HT-29 (cell line): ENCODE measurements around the gene MED22. TPM values are rescaled to one million over a fixed set of nuclear protein-coding genes. Genes with fewer than 3 reads are reported as not detected.
"Not testable (repeated sequence)": the region's sequence is repeated elsewhere in the genome, so short reads cannot be mapped to it uniquely, and the experiment has no call there.

Source experiments
- DNase-seq: peaks from one replicate; pipeline ENCODE4 v3.0.0-alpha.2; 2015; ENCODE audit warnings: low spot score
- total RNA-seq: library from RNA; depleted of rRNA; stranded (reverse); fragments of >200 nt; shearing (Covaris generic); gene quantifications from 2 replicates; pipeline ENCODE4 v1.2.3, GENCODE V29; 2014

The MED22 gene
- total RNA-seq, 1 experiment from 2014 or later = 58.8 TPM

DNA sequence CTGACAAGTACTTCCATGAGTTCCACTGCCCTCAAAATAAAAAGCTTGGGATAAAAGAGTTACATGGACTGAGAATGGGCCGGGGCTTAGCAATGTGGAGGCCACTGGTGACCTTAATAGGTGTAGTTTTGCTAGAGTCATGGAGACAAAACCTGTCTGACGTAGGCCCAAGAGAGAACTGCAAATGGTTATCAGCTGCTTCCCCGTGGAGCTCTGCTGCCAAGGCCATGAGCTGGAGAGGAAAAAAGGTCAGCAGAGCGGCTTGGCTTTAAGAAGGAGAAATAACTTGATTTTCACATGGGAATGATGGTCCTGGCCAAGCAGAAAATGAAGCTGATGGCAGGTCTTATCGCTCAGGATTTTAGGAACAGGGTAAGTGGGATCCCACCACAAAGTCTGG lies 8.3 kb downstream of the MED22 start:
- DNase-seq = no peak

DNA sequence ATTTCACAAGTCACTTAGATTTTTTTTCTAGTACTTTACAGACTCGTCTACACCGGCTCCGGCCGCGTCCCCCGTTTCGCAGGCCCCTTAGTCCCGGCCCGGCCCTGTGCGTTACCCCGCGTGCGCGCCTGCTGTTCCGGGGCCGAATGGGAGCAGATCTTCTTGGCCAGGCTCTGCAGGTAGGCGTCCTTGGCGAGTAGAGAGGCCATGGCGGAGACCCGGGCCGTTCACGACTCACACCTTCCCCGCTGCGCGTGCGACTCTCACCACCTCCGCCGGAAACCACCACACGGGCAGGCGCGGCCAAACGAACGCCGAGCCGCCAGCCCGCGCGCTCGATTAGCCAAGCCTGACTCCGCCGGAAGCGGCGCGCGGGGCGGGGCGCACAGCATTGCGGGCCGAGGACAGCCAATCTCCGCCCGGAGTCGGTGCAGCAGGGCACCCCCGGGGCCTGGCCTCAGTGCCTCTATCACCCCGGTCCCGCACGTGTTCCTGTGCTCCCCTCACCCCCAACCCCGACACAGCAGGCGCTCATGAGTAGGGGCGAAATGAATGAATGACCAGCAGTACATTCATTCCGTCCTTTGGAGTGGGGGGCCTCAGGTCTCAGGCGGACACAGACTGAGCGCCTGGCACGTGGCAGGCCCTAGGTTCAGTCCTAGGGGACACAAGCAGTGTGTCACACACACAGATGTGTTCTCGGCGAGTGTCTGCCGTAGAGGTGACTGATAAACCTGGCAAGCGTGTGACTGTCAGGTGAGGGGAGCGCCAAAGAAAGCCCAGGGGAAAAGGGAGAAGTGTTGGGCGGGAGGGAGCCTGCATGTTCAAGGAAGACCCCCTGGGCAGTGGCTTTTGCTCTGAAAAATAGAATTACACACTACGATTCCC lies 11.8 kb downstream of the MED22 start, which contains the start of gene SURF6:
TSS of gene SURF6 (minus strand) at position 265 of the 888 bp plus-strand sequence. CDS start at position 209, 56 bp downstream.
- peak; percentile 90 for DNase-seq

DNA sequence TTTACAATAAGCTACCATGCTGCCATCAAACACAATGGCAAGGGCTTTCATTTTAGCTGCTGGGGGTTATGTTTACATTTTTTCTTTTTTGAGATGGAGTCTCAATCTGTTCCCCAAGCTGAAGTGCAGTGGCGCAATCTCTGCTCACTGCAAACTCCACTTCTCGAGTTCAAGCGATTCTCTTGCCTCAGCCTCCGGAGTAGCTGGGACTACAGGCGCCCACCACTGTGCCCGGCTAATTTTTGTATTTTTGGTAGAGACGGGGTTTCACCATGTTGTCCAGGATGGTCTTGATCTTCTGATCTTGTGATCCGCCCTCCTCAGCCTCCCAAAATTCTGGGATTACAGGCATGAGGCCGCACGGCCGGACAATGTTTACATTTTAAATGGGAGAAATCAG lies 13.0 kb downstream of the MED22 start:
- not testable (repeated sequence) for DNase-seq

DNA sequence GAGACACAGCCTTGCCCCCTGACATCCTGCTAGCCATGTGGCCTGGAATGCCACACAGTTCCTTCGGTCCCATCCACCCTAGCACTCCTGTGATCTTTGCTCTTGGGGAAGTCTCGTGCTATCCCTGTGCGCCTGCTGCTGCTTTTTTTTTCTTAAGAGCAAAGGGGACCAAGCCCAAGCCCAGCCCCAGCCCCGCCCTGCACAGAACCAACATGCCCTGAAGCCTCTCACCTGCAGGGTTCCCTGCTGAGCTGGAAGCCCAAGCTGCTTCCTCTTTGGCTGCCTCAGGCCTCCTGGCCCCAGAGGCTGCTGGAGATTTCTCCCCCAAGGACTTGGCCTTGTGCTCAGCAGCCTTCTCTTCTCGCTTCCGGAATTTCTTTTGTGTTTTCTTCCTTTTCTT lies 13.8 kb downstream of the MED22 start:
- no peak for DNase-seq

DNA sequence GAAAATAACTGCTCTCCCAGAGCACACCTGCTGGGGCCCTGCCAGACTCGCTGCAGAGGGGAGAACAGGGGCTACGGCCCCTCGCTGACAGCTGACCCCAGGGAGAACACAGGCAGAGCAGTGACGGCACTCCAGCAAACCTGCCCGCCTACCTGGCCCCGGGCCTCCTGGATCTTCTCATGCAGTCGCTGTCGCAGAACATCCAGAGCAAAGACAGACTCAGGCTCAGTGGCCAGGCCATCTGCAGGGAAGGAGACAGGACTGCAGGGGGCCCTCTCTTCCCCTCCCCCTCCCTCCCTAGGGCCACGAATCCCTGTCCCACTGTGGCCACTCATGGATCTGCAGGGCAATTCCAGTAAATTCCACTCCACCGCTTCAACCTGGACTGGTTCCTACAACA lies 14.4 kb downstream of the MED22 start:
- no peak for DNase-seq

DNA sequence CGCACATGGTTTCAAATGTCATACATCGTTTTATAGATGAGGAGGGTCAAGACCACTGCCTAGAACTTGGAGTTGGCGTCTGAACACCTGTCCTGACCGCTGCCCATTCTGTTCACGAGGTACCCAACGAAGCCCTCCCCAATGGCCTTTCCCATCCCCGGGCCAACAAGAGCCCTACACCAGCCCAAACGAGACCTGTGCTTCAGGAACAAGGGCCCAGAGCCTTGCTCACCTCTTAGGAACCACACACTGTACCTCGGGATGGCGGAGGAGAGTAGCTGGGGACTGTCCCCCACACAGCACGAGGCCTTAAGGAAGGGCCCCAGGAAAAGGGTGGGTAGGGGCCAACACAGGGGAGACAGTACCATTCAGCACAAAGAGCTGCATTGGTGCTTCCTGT lies 14.9 kb downstream of the MED22 start:
- no peak for DNase-seq

DNA sequence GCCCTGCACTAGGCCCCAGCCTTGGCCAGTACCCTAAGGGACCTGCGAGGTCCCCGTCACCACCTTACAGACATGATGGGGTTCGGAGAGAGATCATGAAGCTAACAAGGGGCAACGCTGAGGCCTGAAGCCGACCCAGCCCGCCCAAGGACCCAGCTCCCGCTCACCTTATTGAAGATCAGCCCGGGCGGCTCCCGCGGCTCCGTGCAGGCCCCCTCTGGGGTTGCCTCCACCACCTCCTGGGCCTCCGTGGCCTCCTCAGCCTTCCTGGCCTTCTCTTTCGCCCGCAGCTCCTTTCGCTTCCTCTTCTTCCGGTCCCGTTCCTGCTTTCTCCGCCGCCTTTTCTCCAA lies 15.6 kb downstream of the MED22 start:
- DNase-seq = no peak

DNA sequence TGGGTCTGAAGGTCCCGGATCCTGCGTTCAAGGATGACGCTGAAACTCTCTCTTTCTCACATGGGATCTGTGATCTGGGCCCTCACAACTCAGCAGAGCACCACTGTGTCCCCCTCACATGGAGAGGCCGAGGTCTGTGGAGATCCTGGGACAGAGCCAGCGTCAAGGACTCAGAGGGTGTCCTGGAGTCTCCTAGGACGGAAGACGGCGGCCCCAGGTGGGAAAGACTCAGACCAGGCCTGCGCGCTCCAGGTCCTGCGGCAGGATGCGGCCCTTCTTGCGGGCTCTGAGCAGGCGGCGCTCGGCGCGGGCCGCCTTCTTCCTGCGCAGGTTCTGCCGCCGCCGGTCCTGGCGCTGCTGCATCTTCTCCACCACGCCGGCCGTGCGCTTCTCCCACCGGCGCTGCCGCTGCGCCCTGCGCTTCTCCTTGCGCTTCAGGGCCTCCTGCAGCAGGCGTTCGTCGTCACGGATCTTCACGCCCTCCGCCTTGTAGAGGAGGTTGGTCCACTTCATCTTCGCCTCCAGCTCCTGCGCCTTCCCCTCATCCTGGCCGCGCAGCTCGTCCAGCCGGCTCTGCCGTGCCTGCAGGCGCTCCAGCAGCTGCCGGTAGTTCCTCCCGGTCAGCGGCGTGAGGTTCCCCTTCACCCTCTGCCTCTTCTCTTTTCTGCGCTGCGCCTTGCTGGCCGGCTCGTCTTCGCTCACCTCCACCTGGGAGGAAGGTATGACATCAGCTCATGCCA lies 16.1 kb downstream of the MED22 start:
- no peak for DNase-seq

DNA sequence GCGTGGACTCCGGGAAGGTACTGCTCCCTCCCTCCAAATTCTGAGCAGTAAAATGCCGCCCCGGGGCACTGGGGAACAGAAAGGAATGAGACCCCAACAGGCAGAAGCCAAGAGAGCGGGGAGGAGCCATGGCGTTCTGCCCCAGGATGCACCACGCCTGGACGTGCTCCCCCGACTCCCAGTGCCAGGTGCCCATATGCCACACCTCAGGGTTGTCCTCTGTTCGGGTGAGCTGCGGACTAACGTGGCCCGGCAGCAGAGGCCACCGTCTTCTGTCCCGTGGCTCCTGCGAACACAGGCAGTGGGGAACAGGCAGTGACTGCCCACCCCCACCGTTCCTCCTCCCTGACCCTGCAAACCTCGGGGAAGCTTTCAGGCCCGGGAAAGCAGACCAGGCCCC lies 16.7 kb downstream of the MED22 start:
- no peak for DNase-seq

DNA sequence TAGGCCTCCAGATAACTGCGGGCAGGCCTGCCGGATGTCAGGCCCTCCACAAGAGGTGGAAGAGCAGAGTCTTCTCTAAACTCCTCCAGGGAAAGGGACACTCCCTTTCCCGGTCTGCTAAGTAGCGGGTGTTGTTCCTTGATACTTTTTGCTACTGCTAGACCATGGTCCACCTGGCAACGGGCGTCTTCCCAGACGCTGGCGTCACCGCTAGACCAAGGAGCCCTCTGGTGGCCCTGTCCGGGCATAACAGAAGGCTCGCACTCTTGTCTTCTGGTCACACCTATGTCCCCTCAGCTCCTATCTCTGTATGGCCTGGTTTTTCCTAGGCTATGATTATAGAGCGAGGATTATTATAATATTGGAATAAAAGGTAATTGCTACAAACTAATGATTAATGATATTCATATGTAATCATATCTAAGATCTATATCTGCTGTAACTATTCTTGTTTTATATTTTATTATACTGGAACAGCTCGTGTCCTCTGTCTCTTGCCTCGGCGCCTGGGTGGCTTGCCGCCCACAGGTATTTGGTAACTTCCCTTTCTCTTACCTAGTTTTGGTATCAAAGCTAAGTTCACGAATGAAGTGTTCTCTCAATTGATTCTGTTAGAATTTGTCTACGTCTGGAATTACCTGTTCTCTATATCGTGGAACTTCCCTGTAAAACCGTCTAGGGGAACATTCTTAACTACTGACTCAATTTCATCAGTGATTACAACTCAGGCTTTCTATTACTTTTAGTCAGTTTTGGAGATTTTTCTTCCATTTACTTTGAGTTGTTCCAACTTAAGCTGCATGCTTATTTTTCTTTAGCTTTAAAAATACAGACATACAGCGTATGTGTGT lies 18.4 kb downstream of the MED22 start:
- peak; percentile 58 for DNase-seq

DNA sequence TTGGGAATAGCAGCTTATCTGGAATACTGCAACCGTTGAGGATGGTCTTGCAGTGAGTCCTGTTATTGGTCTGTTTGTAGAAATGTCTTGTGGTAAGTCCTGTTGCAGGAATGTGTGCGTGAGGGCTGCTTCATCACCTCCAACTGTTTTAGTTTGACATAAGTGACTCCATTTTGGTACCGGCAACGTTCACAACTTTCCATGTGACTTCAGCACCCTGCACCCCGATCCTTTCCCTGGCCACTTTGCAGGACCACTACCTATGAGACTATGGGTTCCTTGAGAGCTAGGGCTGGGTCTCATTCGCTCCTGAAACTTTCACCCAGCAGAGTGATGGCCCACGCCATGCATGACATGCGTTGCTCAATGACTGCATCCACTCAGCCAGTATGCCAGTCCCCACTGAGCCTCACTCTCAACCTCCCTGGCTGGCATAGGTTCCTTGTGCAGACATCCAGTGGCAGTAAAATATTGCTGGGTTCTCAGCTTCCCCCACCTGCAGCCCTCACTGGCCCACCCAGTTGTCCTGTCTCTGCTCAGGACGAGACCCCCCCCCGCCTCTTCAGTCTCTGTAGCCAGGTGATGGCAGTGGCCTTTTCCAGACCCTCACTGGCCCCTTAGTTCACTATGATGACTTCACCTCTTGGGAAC lies 20.0 kb downstream of the MED22 start:
- no peak for DNase-seq

DNA sequence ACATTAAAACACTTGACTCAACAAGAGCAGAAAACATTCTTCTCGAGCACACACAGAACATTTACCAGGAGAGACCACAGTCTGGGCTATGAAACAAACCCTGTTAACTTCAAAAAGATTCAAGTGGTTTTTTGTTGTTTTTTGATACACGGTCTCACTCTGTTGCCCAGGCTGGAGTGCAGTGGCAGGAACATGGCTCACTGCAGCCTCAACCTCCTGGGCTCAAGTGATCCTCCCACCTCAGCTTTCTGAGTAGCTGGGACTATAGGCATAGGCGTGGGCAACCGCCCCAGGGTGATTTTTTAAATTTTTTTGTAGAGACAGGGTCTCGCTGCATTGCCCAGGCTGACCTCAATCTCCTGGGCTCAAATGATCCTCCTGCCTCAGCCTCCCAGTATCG lies 20.9 kb downstream of the MED22 start:
- not testable (repeated sequence) for DNase-seq

DNA sequence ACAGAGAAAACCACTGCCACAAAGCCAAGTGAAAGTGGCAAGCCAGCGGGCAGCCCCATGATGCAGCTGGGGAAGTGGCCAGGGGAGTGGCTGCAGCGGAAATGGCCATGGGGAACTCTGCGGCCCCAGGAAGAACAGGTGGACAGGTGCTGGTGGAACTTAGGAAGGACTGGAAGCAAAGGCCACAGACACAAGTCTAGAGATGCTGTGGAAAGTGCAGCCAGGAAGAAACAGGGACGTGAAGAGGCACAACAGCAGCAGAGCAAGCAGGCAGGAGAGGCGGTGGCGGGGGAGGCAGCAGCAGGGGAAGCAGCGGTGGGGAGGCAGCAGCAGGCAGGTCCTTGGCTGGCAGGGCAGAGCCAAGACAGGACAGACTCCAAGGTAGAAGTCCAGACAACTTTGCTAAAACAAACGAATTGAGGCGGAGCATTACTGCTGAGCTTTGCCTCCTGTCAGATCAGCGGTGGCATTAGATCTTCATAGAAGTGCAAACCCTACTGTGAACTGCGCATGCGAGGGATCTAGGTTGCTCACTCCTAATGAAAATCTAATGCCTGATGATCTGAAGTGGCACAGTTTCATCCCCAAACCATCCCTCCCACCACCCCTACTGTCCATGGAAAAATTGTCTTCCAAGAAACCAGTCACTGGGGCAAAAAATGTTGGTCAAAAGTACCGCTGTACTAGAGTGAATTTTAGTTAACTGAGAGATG lies 23.8 kb downstream of the MED22 start:
- no peak for DNase-seq

DNA sequence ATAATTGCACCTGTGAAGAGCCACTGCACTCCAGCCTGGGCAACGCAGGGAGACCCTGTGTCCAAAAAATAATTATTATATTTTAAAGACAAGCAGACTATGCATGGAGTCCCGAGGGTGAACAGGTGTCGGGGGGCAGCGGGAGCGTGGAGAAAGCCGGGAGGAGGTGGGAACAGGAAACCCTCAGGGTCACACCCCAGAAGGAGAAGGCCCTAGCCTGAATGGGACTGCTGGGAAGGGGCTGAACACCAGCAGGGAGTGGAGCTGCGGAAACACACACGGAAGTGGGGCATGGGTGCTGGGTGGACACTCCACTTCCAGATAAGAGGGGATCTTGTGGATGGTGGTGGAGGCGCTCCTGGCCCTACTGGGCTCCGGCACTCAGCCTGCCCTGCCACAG lies 24.7 kb downstream of the MED22 start:
- DNase-seq = no peak

DNA sequence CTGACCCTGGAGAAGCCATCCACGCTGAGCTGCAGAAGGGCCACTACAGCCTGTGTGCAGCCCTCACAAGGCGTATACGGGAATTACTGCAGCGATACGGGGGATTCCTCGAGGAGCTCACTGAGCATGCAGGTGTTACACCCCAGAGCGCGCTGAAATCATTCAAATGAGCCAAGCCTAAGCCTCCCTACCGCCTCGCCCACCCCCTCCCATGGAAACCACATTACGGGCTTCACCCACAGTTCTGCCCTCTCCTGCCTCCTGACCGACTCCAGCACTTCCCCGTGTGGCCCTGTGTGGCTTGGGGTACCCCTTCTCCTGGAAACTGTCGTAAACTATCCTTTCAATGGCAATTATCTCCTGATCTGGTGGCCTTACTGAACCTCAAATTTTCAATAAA lies 25.2 kb downstream of the MED22 start:
- no peak for DNase-seq

DNA sequence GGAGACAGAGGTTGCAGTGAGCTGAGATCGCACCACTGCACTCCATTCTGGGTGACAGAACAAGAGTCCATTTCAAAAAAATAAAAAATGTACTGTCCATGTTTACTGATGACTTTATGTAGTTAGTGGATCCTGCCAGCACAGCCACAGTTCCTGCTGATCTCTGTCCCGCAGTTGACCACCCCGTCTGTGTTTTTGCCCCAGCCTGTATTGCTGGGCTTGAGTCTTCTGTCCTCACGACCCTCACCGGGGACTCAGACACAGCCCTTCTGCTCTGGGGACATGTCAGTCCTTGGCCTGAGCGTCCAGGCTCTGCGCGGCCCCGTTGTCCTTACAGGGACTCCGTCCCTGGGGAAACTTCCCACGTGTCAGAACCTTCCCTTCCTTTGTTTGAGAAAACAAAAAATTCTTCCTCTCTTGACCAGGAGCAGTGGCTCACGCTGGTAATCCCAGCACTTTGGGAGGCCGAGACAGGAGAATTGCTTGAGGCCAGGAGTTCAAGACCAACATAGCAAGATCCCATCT lies 26.5 kb downstream of the MED22 start:
- no peak for DNase-seq

DNA sequence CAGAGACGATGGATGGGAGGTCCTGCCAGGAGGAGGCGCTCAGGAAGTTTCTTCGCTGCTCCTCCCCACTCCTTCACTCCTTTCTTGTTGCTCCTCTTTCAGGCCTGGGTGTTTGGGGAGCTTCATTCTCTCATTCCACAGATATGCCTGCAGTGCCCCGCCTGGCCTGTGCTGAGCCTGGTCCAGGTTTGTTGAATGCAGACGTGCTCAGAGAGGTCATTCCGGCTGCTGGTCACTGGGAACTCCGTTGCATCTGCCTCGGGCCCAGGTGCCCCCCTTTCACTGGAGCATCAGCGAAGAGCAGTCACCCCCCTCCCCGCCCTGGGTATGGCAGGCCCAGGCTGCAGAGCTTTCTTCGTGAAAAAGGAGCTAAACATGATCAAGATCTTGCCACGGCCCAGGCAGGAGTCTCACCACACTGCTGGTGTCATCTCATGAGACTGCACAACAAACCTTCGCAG lies 27.5 kb downstream of the MED22 start:
- no peak for DNase-seq

DNA sequence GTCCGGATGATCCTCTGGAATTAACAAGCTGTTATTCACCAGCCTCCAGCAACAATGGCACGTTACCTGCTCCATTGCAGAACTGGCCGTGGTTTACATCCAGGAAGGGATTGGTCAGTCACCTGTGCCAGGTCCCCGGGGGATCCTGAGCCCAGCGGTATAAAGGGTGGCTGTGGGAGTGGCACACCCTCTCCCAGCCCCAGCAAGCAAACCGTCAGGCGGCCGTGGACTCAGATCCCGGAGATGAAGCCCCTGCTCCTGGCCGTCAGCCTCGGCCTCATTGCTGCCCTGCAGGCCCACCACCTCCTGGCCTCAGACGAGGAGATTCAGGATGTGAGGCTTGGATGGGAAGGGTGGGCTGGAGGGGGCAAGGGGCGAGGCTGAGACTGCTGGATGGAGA lies 30.4 kb downstream of the MED22 start:
- not testable (repeated sequence) for DNase-seq

DNA sequence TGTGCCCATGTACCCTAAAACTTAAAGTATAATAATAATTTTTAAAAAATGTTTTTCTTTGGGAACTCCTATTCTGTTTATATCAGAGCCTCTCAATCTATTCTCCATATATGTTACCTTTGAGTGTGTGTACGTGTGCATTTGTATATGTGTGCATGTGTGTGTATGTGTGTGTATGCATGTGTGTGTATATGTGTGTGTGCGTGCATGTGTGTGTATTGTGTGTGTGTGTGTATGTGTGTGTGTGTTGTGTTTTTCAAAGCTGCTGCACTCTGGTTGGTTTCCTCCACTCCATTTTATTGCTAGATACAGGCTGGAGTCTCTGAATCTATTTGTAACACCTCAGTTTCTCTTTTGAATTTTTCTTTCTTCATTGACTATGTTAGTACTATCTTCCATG lies 31.9 kb downstream of the MED22 start:
- DNase-seq = no peak

DNA sequence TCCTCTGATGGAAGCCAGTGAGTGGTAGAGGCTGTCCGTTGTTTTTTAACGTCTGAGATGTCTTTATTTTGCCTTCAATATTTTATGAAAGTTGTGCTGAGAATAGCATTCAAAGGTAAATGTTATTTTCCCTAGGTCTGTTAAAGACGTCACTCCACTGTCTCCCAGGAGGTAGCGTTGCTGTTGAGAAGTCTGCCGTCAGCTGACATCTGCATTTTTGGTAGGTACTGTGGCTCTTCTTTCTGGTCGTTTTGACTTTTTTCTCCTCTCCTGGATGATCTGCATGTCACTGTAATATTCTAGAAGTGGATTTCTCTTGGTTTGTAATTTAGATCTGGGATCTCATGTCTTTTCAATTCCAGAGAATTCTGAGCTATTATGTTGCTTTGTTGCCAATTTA lies 38.3 kb downstream of the MED22 start:
- DNase-seq = no peak
